GM23338 (cell line): ENCODE results near the gene AHI1. TPM values are rescaled to one million over a fixed set of nuclear protein-coding genes. Genes with fewer than 3 reads are reported as not detected.

Experiments used
- ATAC-seq: fragments of 200-7000 bp; cut with Tn5 transposase; 3 replicates; pipeline ENCODE4 v1.9.1; 2020
- DNase-seq: peaks from one replicate; pipeline ENCODE4 v3.0.0-alpha.2; 2015; ENCODE audit warnings: low spot score
- H2AFZ ChIP-seq: fragments of 200-600 bp; sonication (generic); 2 replicates; pipeline ENCODE4 v1.8.0; 2016; ENCODE audit warnings: antibody characterized with exemption, mild to moderate bottlenecking, moderate library complexity
- H3F3A ChIP-seq: fragments of 200-600 bp; sonication (generic); replicated peaks from 2 replicates; pipeline ENCODE4 v1.8.0; 2017; ENCODE audit warnings: antibody characterized with exemption, mixed run types, low read depth
- H3K27ac ChIP-seq: fragments of 200-600 bp; sonication (generic); 2 replicates; pipeline ENCODE4 v1.6.1; 2016; ENCODE audit warnings: low read depth
- H3K27me3 ChIP-seq: fragments of 200-600 bp; sonication (generic); 2 replicates; pipeline ENCODE4 v1.8.0; 2016; ENCODE audit warnings: mild to moderate bottlenecking, mixed run types, moderate library complexity; ENCODE audit not compliant: insufficient read depth
- H3K36me3 ChIP-seq: fragments of 200-600 bp; sonication (generic); 2 replicates; pipeline ENCODE4 v1.8.0; 2016; ENCODE audit warnings: mild to moderate bottlenecking; ENCODE audit not compliant: insufficient read depth
- H3K4me1 ChIP-seq: fragments of 200-600 bp; sonication (generic); 2 replicates; pipeline ENCODE4 v1.8.0; 2016; ENCODE audit warnings: mild to moderate bottlenecking, moderate library complexity; ENCODE audit not compliant: insufficient read depth
- H3K4me2 ChIP-seq: fragments of 200-600 bp; sonication (generic); 2 replicates; pipeline ENCODE4 v1.7.1; 2017; ENCODE audit warnings: mixed run types
- H3K4me3 ChIP-seq: fragments of 200-600 bp; sonication (generic); 2 replicates; pipeline ENCODE4 v1.6.1; 2016; ENCODE audit warnings: mixed run types
- H3K79me2 ChIP-seq: fragments of 200-600 bp; sonication (generic); replicated peaks from 2 replicates; pipeline ENCODE4 v1.8.0; 2017; ENCODE audit warnings: mild to moderate bottlenecking; ENCODE audit not compliant: insufficient read depth
- H3K9me2 ChIP-seq: fragments of 200-600 bp; sonication (generic); 2 replicates; pipeline ENCODE4 v1.8.0; 2017; ENCODE audit not compliant: insufficient read depth
- H4K20me1 ChIP-seq: fragments of 200-600 bp; sonication (generic); replicated peaks from 2 replicates; pipeline ENCODE4 v1.8.0; 2017; ENCODE audit warnings: mild to moderate bottlenecking; ENCODE audit not compliant: insufficient read depth
- H3K27ac Mint-ChIP-seq: 2 replicates; pipeline ENCODE4 v1.8.0; 2020; ENCODE audit warnings: inconsistent platforms, mild to moderate bottlenecking, moderate library complexity, mixed read lengths
- H3K27me3 Mint-ChIP-seq: 3 replicates; pipeline ENCODE4 v1.8.0; 2022; ENCODE audit warnings: low read depth, mild to moderate bottlenecking, moderate library complexity, mixed read lengths, inconsistent platforms; ENCODE audit not compliant: insufficient read depth, poor library complexity
- H3K36me3 Mint-ChIP-seq: 3 replicates; pipeline ENCODE4 v1.8.0; 2021; ENCODE audit warnings: low read depth, mild to moderate bottlenecking, inconsistent platforms, moderate library complexity, mixed read lengths
- H3K4me1 Mint-ChIP-seq: 3 replicates; pipeline ENCODE4 v1.8.0; 2020; ENCODE audit warnings: mild to moderate bottlenecking, inconsistent platforms, mixed read lengths
- H3K4me3 Mint-ChIP-seq: 3 replicates; pipeline ENCODE4 v1.8.0; 2021; ENCODE audit warnings: moderate library complexity, mild to moderate bottlenecking, inconsistent platforms, mixed read lengths
- H3K9me3 Mint-ChIP-seq: 3 replicates; pipeline ENCODE4 v1.8.0; 2020; ENCODE audit warnings: moderate library complexity, mild to moderate bottlenecking, inconsistent platforms, mixed read lengths
- CREB1 ChIP-seq: fragments of 250-450 bp; sonication (Bioruptor Pico); IDR thresholded peaks from 2 replicates; pipeline ENCODE4 v1.5.0; 2020; ENCODE audit warnings: low read depth, mild to moderate bottlenecking, moderate library complexity
- CTCF ChIP-seq, 2 experiments: fragments of 200-600 bp in 1 of 2; sonication (generic) in 1 of 2; conservative IDR thresholded peaks; 2 replicates each; pipeline versions ENCODE4 v1.5.1 to v1.6.1; 2016 to 2017; ENCODE audit warnings: antibody characterized with exemption in 2 of 2, low read depth in 2 of 2, mild to moderate bottlenecking in 2 of 2, moderate library complexity in 1 of 2
- EZH2 ChIP-seq: fragments of 200-600 bp; sonication (generic); IDR thresholded peaks from one replicate; pipeline ENCODE4 v1.8.0; 2017; ENCODE audit warnings: antibody characterized with exemption, mild to moderate bottlenecking, low read depth; ENCODE audit not compliant: unreplicated experiment
- EZH2phosphoT487 ChIP-seq: fragments of 200-600 bp; sonication (generic); IDR thresholded peaks from one replicate; pipeline ENCODE4 v1.8.1; 2018; ENCODE audit warnings: antibody characterized with exemption; ENCODE audit not compliant: unreplicated experiment
- JUNB ChIP-seq: IDR thresholded peaks from one replicate; pipeline ENCODE4 v1.6.1; 2016; ENCODE audit warnings: antibody characterized with exemption; ENCODE audit not compliant: unreplicated experiment
- NANOG ChIP-seq: IDR thresholded peaks from 2 replicates; pipeline ENCODE4 v1.6.1; 2016; ENCODE audit warnings: antibody characterized with exemption, borderline replicate concordance
- POLR2AphosphoS5 ChIP-seq: IDR thresholded peaks from 2 replicates; pipeline ENCODE4 v1.6.1; 2016; ENCODE audit warnings: antibody characterized with exemption, low read depth
- STAT1 ChIP-seq: IDR thresholded peaks from one replicate; pipeline ENCODE4 v1.6.1; 2016; ENCODE audit warnings: antibody characterized with exemption; ENCODE audit not compliant: unreplicated experiment
- ZNF114 ChIP-seq: fragments of 250-450 bp; sonication (Bioruptor Pico); IDR thresholded peaks from 2 replicates; pipeline ENCODE4 v1.5.0; 2020; ENCODE audit warnings: mild to moderate bottlenecking, moderate library complexity
- ZNF331 ChIP-seq: fragments of 250-450 bp; sonication (Bioruptor Pico); IDR thresholded peaks from 2 replicates; pipeline ENCODE4 v1.5.0; 2020; ENCODE audit warnings: low read depth, mild to moderate bottlenecking, moderate library complexity
- polyA plus RNA-seq: library from polyadenylated mRNA; unstranded; fragments of >200 nt; fragmentation: Nextera tagmentation; extraction: Ambion mirVana; gene quantifications from 2 replicates; pipeline ENCODE4 v1.2.1, GENCODE V29; 2016
- total RNA-seq: library from RNA; depleted of rRNA; stranded (reverse); fragments of >200 nt; shearing (Covaris generic); gene quantifications from 2 replicates; pipeline ENCODE4 v1.2.3, GENCODE V29; 2014
- TF ChIP-seq, protein P1 (sequence below): IDR thresholded peaks from 2 replicates; pipeline ENCODE4 v1.6.1; 2016; ENCODE audit warnings: antibody characterized with exemption
- TF ChIP-seq, protein P2 (sequence below): fragments of 250-450 bp; sonication (Bioruptor Pico); IDR thresholded peaks from 2 replicates; pipeline ENCODE4 v1.5.0; 2020; ENCODE audit warnings: mild to moderate bottlenecking, moderate library complexity
- TF ChIP-seq, protein P3 (sequence below): IDR thresholded peaks from one replicate; pipeline ENCODE4 v1.6.1; 2018; ENCODE audit warnings: antibody characterized with exemption; ENCODE audit not compliant: unreplicated experiment

AHI1 gene
- total and polyA plus RNA-seq, 2 experiments from 2014 or later, result 19.8 to 72.9 TPM

DNA sequence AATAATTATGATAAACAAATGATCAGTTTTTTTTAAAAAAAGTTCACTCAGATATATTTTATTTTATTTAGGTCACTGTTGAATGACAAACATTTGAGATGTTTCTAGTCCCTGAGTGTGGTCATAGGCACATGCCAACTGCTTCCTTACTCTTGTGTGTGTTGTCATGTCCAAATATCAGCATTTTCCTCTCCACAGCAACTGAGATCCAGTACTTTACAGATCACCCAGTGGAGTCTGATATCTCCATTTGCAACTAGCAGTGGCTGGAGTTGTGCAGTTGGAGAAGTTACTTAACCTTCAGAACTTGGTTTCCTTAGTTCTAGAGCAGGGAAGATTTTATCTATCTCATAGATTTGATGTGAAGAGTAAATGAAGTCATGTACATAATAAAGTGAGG lies 215.1 kb downstream of the AHI1 start:
- no peaks in the 10 kb centered on the region for H3K27me3 ChIP-seq
- H3K4me1 ChIP-seq, result no peaks in the 10 kb centered on the region; the same call in 1 of the 2 replicates
- H4K20me1 ChIP-seq, result no peaks in the 10 kb centered on the region
- no peak overlapping the region for H3K27ac Mint-ChIP-seq
- H3K4me2 ChIP-seq, result no peak overlapping the region
- no peak overlapping the region for H2AFZ ChIP-seq
- no peaks in the 10 kb centered on the region for H3F3A ChIP-seq
- TF ChIP-seq, protein P1, sequence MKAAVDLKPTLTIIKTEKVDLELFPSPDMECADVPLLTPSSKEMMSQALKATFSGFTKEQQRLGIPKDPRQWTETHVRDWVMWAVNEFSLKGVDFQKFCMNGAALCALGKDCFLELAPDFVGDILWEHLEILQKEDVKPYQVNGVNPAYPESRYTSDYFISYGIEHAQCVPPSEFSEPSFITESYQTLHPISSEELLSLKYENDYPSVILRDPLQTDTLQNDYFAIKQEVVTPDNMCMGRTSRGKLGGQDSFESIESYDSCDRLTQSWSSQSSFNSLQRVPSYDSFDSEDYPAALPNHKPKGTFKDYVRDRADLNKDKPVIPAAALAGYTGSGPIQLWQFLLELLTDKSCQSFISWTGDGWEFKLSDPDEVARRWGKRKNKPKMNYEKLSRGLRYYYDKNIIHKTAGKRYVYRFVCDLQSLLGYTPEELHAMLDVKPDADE, result no peak
- TF ChIP-seq JUNB (no peak), CREB1 (CRISPR knock-in tag) (no peak), STAT1 (no peak), ZNF114 (no peak), NANOG (no peak), ZNF331 (CRISPR knock-in tag) (no peak), POLR2AphosphoS5 (no peak), EZH2 (no peak), CTCF (conservative IDR thresholded peaks at IDR 0.05; ENCODE audit: low read depth in 2 of 2) (no peak), EZH2phosphoT487 (no peak)
- TF ChIP-seq, protein P2, sequence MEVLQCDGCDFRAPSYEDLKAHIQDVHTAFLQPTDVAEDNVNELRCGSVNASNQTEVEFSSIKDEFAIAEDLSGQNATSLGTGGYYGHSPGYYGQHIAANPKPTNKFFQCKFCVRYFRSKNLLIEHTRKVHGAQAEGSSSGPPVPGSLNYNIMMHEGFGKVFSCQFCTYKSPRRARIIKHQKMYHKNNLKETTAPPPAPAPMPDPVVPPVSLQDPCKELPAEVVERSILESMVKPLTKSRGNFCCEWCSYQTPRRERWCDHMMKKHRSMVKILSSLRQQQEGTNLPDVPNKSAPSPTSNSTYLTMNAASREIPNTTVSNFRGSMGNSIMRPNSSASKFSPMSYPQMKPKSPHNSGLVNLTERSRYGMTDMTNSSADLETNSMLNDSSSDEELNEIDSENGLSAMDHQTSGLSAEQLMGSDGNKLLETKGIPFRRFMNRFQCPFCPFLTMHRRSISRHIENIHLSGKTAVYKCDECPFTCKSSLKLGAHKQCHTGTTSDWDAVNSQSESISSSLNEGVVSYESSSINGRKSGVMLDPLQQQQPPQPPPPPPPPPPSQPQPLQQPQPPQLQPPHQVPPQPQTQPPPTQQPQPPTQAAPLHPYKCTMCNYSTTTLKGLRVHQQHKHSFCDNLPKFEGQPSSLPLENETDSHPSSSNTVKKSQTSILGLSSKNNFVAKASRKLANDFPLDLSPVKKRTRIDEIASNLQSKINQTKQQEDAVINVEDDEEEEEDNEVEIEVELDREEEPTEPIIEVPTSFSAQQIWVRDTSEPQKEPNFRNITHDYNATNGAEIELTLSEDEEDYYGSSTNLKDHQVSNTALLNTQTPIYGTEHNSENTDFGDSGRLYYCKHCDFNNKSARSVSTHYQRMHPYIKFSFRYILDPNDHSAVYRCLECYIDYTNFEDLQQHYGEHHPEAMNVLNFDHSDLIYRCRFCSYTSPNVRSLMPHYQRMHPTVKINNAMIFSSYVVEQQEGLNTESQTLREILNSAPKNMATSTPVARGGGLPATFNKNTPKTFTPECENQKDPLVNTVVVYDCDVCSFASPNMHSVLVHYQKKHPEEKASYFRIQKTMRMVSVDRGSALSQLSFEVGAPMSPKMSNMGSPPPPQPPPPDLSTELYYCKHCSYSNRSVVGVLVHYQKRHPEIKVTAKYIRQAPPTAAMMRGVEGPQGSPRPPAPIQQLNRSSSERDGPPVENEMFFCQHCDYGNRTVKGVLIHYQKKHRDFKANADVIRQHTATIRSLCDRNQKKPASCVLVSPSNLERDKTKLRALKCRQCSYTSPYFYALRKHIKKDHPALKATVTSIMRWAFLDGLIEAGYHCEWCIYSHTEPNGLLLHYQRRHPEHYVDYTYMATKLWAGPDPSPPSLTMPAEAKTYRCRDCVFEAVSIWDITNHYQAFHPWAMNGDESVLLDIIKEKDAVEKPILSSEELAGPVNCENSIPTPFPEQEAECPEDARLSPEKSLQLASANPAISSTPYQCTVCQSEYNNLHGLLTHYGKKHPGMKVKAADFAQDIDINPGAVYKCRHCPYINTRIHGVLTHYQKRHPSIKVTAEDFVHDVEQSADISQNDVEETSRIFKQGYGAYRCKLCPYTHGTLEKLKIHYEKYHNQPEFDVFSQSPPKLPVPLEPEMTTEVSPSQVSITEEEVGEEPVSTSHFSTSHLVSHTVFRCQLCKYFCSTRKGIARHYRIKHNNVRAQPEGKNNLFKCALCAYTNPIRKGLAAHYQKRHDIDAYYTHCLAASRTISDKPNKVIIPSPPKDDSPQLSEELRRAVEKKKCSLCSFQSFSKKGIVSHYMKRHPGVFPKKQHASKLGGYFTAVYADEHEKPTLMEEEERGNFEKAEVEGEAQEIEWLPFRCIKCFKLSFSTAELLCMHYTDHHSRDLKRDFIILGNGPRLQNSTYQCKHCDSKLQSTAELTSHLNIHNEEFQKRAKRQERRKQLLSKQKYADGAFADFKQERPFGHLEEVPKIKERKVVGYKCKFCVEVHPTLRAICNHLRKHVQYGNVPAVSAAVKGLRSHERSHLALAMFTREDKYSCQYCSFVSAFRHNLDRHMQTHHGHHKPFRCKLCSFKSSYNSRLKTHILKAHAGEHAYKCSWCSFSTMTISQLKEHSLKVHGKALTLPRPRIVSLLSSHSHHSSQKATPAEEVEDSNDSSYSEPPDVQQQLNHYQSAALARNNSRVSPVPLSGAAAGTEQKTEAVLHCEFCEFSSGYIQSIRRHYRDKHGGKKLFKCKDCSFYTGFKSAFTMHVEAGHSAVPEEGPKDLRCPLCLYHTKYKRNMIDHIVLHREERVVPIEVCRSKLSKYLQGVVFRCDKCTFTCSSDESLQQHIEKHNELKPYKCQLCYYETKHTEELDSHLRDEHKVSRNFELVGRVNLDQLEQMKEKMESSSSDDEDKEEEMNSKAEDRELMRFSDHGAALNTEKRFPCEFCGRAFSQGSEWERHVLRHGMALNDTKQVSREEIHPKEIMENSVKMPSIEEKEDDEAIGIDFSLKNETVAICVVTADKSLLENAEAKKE, result no peak
- TF ChIP-seq, protein P3, sequence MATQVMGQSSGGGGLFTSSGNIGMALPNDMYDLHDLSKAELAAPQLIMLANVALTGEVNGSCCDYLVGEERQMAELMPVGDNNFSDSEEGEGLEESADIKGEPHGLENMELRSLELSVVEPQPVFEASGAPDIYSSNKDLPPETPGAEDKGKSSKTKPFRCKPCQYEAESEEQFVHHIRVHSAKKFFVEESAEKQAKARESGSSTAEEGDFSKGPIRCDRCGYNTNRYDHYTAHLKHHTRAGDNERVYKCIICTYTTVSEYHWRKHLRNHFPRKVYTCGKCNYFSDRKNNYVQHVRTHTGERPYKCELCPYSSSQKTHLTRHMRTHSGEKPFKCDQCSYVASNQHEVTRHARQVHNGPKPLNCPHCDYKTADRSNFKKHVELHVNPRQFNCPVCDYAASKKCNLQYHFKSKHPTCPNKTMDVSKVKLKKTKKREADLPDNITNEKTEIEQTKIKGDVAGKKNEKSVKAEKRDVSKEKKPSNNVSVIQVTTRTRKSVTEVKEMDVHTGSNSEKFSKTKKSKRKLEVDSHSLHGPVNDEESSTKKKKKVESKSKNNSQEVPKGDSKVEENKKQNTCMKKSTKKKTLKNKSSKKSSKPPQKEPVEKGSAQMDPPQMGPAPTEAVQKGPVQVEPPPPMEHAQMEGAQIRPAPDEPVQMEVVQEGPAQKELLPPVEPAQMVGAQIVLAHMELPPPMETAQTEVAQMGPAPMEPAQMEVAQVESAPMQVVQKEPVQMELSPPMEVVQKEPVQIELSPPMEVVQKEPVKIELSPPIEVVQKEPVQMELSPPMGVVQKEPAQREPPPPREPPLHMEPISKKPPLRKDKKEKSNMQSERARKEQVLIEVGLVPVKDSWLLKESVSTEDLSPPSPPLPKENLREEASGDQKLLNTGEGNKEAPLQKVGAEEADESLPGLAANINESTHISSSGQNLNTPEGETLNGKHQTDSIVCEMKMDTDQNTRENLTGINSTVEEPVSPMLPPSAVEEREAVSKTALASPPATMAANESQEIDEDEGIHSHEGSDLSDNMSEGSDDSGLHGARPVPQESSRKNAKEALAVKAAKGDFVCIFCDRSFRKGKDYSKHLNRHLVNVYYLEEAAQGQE, result no peak
- no peaks in the 10 kb centered on the region for H3K9me3 Mint-ChIP-seq
- H3K79me2 ChIP-seq, result no peaks in the 10 kb centered on the region
- no peak overlapping the region for H3K4me3 ChIP-seq
- DNase-seq (no peak), ATAC-seq (no peak)
- no peaks in the 10 kb centered on the region for H3K36me3 ChIP-seq
- H3K27me3 Mint-ChIP-seq, result no peaks in the 10 kb centered on the region
- no peak overlapping the region for H3K4me3 Mint-ChIP-seq
- H3K9me2 ChIP-seq, result no peaks in the 10 kb centered on the region
- H3K27ac ChIP-seq, result no peak overlapping the region
- no peaks in the 10 kb centered on the region for H3K36me3 Mint-ChIP-seq
- H3K4me1 Mint-ChIP-seq, result no peaks in the 10 kb centered on the region; the same call in 2 of the 3 replicates
